GM18870 (cell line): Measurements from ENCODE around the gene GASK1B.
A peak's percentile ranks its signal among the peaks of the same experiment; 100 is the strongest.

Source experiments
- ATAC-seq: cut with Tn5 transposase; IDR thresholded peaks from one replicate; pipeline ENCODE4 v1.9.1; 2021; ENCODE audit warnings: moderate library complexity; ENCODE audit not compliant: unreplicated experiment

Gene GASK1B

DNA sequence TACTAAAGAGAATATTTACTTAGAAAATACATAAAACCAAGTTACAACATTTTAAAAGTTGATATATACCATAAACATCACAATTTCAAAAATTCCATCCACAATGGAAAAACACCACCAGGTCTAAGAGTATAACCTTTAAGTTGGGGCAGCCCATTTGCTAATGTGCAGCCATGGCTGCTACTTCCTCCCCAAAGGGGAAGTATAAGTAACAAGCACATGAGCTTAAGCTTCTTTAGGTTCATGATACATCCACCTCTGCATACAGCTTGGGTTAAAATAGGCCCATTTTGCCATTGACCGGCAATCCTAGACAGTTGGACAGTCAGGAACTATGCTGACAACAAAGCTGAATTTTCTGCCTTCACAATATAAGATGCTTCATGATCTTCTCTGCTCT lies 16.6 kb upstream of the GASK1B start:
- no peak for ATAC-seq

GRCh38 chr4:158186815-158187214 lies 14.0 kb upstream of the GASK1B start:
- no peak for ATAC-seq

GRCh38 chr4:158182736-158183135 lies 9.9 kb upstream of the GASK1B start:
- ATAC-seq = no peak

- no peak for ATAC-seq
Measured at GRCh38 chr4:158181906-158182305, 9.1 kb upstream of the GASK1B start.

GRCh38 chr4:158179465-158179864 lies 6.6 kb upstream of the GASK1B start:
- ATAC-seq = no peak

- no peak for ATAC-seq
Measured at GRCh38 chr4:158176776-158177175, 4.0 kb upstream of the GASK1B start.

DNA sequence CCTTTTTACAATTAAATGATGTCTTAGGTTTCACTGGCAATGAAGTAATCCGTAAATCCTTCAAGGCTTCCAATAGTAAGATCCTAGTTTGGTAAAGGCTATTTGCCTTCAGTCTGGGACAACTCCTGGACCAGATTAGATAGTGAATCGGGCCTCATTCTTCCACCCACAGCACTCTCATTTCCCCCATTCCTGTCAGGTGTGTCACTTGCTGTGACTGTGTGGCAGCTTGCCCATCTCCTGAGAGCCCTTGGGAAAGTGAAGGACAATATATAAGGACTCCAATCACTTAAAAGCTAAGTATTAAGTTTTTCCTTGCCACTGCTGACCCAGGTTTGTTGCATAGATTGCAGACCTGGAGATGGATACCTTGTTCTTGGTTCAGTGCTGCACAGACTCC lies 3.3 kb upstream of the GASK1B start:
- no peak for ATAC-seq

- peak; percentile 52 for ATAC-seq
Measured at GRCh38 chr4:158170691-158171561, 1.9 kb downstream of the GASK1B start.

GRCh38 chr4:158169931-158170690 lies 2.7 kb downstream of the GASK1B start:
- peak; percentile 16 for ATAC-seq

- no peak for ATAC-seq
Measured at GRCh38 chr4:158169506-158169905, 3.3 kb downstream of the GASK1B start.

DNA sequence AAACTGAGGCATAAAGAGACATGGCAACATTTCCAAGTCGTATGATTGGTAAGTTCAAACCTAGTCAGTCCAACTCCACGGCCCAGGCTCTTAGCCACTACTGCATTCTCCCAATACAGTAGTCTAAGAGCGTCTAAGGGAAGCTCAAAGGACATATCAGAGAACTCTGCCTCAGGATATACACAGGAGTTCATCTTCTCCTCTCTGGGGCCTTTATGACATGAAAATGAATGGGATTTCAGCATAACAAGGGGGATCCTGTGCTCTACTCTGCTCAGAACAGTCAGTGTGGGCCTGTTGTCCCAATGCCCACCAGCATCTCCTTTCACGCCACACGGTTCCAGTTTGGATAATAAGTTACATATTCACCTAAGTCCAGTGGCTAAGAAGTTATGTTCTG lies 4.2 kb downstream of the GASK1B start:
- ATAC-seq = no peak

DNA sequence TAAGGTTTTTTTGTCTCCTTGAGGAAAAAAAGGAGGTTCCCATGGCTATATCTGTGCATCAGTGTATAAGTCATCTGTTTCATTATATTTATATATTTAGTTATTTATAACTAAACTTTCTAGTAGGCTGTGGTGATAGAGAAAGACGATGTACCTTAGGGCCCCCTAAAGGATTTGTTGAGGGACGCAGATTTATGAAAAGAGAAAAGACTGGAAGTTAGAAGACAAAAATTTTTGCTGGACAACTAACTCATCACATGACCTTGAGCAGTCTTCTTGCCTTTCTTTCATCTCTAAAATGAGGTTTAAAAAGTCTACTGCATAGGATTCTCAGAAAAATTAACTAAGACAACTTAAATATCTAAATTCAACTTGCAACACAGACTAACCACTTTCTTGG lies 6.1 kb downstream of the GASK1B start:
- no peak for ATAC-seq

GRCh38 chr4:158164768-158165213 lies 8.0 kb downstream of the GASK1B start:
- no peak for ATAC-seq

DNA sequence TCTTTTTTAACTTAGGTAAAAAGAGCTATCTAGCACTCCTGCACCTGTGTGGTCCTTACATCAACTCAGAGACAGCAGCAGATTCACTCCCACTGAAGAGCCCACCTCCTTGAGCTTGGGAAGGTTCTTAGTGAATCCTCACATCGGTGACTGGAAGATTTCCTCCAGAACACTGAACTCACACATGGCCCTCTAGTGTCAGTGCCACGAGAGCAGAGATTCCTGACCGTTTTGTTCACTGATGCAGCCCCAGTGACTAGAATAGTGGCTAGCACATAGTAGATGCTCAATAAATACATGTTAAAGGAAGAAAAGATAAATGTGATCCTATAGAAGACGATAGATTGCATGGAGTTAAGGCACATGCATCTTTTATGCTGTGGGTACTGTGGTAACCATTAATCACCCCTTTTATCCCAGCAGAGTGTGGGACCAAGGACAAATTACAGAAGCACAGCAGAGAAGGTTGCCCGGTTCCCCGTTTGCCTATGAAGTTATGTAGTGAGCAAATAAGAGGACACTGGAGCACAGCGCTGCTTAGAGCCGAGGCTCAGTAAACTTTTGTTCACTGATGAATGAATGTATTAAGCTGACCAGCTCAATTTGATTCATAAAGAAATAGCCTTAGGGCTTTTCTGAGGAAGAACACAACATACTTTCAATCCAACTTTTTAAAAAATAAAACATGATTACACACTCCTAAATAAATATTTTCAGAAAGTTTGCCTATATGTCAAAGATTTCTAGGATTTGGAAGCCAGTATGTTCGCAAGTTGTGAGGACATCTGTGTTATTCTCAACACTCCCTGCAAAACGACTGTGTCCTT lies 8.7 kb downstream of the GASK1B start:
- ATAC-seq = no peak

DNA sequence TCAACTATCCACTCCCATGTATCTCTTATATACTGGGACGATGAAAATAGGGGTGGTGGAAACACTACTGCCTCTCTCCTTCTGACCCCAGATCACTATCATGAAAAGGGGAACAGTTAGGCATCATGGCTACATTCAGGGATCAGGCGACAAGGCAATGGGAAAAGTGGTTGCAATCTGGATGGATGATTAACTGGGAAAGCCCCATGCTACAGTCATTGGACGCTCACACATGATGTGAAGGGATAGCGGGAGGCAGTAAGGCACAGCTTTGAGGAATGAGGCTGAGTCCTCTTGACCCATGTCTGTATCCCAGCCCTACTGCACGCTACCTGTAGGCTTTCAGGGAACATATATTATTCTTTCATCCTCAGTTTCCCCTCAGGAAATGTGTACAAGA lies 10.2 kb downstream of the GASK1B start:
- no peak for ATAC-seq

DNA sequence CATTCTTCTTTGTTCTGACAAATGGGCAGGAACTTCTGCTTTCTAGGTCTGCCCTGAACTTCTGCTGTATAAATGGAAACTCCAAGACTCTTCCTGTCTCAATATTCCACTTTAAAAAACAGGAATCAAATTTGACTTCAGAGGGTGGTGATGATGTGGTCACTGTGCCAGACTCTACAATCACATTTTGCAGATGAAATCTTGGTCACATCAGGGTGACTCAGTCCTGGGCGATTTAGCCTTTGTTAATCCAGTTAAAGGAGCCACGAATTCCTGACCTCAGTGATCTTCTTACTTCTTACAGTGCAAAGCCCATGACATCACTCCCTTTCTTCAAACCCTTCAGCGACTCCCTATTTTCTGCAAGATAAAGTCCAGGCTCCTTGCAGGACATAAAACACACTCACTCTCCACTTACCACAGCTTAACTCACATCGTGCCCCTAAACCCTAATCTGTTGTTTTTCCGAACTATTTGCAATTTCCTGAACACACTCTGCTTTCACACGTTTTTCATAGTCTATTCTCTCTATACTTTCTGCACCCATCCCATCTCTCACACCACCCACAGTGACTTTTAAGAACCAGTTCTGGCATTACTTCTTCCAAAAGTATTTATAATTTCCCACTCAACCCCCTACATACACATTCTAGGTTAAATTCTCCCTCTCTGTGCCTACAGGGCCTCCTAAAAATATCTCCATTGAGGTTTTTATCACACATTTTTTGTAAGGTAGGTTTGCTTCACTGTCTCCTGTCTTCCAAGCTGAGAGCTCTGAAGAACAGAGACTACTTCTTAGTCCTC lies 11.1 kb downstream of the GASK1B start:
- ATAC-seq = no peak

DNA sequence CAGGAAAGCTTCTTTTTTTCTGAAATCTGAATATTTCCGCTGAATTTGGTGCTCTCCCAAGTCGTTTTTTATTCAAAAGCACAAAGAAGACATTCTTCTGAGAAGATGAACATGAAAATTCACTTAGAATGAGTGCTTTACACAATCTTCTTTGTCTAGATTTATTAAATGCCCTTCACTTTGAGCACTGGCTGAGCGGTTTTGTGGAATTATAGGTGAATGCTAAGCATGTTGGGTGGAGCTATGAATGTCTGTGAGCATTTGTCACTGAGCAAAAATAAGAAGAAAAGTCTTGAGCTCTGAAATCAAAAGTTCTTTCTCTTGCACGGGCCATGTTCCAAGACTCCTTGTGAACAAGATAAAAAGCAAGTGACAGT lies 13.1 kb downstream of the GASK1B start:
- no peak for ATAC-seq

GRCh38 chr4:158159054-158159717 lies 13.6 kb downstream of the GASK1B start:
- peak; percentile 59 for ATAC-seq

GRCh38 chr4:158157412-158157811 lies 15.4 kb downstream of the GASK1B start:
- no peak for ATAC-seq
